Measurements from ENCODE around the gene RPL35A.

GRCh38 chr3:197913641-197914380 is 36.2 kb upstream of the RPL35A start:
- TF ChIP-seq EZH2 (IDR thresholded peaks at IDR 0.05; ENCODE audit: insufficient read depth, poor library complexity, severe bottlenecking): no peak
- no peak for TF ChIP-seq EZH2phosphoT487 (IDR thresholded peaks at IDR 0.05; ENCODE audit: insufficient read depth, low read depth)

Data from GM23248 (cell line).